Gastroesophageal sphincter (tissue), 4 donors: ENCODE measurements around the gene TMEM108. TPM values are rescaled to one million over a fixed set of nuclear protein-coding genes. Genes with fewer than 3 reads are reported as not detected.

ENCODE experiments used
- ATAC-seq: fragments of 150-250 bp; one replicate; pipeline ENCODE4 v1.9.1; 2016; ENCODE audit warnings: mild to moderate bottlenecking, moderate library complexity
- H3K27ac ChIP-seq, 4 donors: fragments of 200-600 bp; sonication (generic) in 3 of 4; 1 replicate in 3 of 4; 2 replicates in 1 of 4; pipeline ENCODE4 v1.5.1; 2016 to 2019
- H3K27me3 ChIP-seq: fragments of 200-600 bp; sonication (generic); one replicate; pipeline ENCODE4 v1.5.1; 2019
- H3K36me3 ChIP-seq, 2 donors: fragments of 200-600 bp; sonication (generic); one replicate each; pipeline ENCODE4 v1.5.1; 2019; ENCODE audit warnings: control low read depth in 1 of 2
- H3K4me1 ChIP-seq, 3 donors: fragments of 200-600 bp; sonication (generic); 1 replicate in 2 of 3; 2 replicates in 1 of 3; pipeline ENCODE4 v1.5.1; 2016 to 2019; ENCODE audit warnings: control low read depth in 2 of 3
- H3K4me3 ChIP-seq, 2 donors: fragments of 200-600 bp; sonication (generic); one replicate each; pipeline ENCODE4 v1.5.1; 2019; ENCODE audit warnings: mild to moderate bottlenecking in 1 of 2, moderate library complexity in 1 of 2
- H3K9me3 ChIP-seq, 3 donors: fragments of 200-600 bp; sonication (generic); one replicate each; pipeline ENCODE4 v1.5.1; 2017 to 2019; ENCODE audit warnings: control low read depth in 2 of 3
- EP300 ChIP-seq: sonication (generic); formaldehyde crosslinking; IDR thresholded peaks from one replicate; pipeline ENCODE4 v1.6.1; 2017; ENCODE audit warnings: antibody characterized with exemption, mild to moderate bottlenecking
- POLR2A ChIP-seq, 2 donors: fragments of 450-650 bp; IDR thresholded peaks; one replicate each; pipeline ENCODE4 v1.6.1; 2017; ENCODE audit warnings: antibody characterized with exemption in 2 of 2, mild to moderate bottlenecking in 2 of 2, moderate library complexity in 1 of 2
- POLR2AphosphoS5 ChIP-seq: sonication (generic); formaldehyde crosslinking; IDR thresholded peaks from one replicate; pipeline ENCODE4 v1.6.1; 2017; ENCODE audit warnings: antibody characterized with exemption
- WGBS, 2 donors: methylation state at CpG; one replicate each; pipeline ENCODE4 v1.1.5; 2018; ENCODE audit warnings: low coverage in 1 of 2; 5-methylcytosine and 5-hydroxymethylcytosine counted together
- total RNA-seq, 4 donors: library from RNA; depleted of rRNA; stranded (reverse); fragments of >200 nt; gene quantifications; one replicate each; pipeline ENCODE4 v1.1.0, GENCODE V29; 2016
- TF ChIP-seq, protein P1 (sequence below), 4 experiments: fragments of 200-600 bp in 2 of 4; fragments of 450-650 bp in 2 of 4; sonication (generic) in 1 of 4; IDR thresholded peaks; one replicate each; pipeline ENCODE4 v1.5.1; 2017 to 2019; ENCODE audit warnings: antibody characterized with exemption in 4 of 4, mild to moderate bottlenecking in 2 of 4, moderate library complexity in 2 of 4

The TMEM108 gene
- total RNA-seq, 4 donors from 2014 or later, result 2.7 to 7.3 (median 4.1) TPM

GRCh38 chr3:133441867-133442270, 403.7 kb downstream of the TMEM108 start:
- Histone ChIP-seq H3K36me3 (no peaks in the 10 kb centered on the region), H3K27ac (no peak overlapping the region), H3K4me3 (no peak overlapping the region), H3K9me3 (no peaks in the 10 kb centered on the region), H3K4me1 (no peaks in the 10 kb centered on the region), H3K27me3 (no peaks in the 10 kb centered on the region)
- WGBS, 2 donors, result 69 to 92% methylated on average over 2 to 3 of the region's 3 CpGs
- TF ChIP-seq POLR2AphosphoS5 (no peak), POLR2A (IDR thresholded peaks at IDR 0.05) (no peak), EP300 (no peak)
- TF ChIP-seq, protein P1, sequence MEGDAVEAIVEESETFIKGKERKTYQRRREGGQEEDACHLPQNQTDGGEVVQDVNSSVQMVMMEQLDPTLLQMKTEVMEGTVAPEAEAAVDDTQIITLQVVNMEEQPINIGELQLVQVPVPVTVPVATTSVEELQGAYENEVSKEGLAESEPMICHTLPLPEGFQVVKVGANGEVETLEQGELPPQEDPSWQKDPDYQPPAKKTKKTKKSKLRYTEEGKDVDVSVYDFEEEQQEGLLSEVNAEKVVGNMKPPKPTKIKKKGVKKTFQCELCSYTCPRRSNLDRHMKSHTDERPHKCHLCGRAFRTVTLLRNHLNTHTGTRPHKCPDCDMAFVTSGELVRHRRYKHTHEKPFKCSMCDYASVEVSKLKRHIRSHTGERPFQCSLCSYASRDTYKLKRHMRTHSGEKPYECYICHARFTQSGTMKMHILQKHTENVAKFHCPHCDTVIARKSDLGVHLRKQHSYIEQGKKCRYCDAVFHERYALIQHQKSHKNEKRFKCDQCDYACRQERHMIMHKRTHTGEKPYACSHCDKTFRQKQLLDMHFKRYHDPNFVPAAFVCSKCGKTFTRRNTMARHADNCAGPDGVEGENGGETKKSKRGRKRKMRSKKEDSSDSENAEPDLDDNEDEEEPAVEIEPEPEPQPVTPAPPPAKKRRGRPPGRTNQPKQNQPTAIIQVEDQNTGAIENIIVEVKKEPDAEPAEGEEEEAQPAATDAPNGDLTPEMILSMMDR (IDR thresholded peaks at IDR 0.05), result no peak
- no peak for ATAC-seq

- no peak for ATAC-seq
- H3K4me1 ChIP-seq, result no peaks in the 10 kb centered on the region
- TF ChIP-seq POLR2AphosphoS5 (no peak), POLR2A (IDR thresholded peaks at IDR 0.05) (no peak), EP300 (no peak)
- TF ChIP-seq, protein P1 (IDR thresholded peaks at IDR 0.05), result no peak
Measured at GRCh38 chr3:133442518-133442917, 404.3 kb downstream of the TMEM108 start.

DNA sequence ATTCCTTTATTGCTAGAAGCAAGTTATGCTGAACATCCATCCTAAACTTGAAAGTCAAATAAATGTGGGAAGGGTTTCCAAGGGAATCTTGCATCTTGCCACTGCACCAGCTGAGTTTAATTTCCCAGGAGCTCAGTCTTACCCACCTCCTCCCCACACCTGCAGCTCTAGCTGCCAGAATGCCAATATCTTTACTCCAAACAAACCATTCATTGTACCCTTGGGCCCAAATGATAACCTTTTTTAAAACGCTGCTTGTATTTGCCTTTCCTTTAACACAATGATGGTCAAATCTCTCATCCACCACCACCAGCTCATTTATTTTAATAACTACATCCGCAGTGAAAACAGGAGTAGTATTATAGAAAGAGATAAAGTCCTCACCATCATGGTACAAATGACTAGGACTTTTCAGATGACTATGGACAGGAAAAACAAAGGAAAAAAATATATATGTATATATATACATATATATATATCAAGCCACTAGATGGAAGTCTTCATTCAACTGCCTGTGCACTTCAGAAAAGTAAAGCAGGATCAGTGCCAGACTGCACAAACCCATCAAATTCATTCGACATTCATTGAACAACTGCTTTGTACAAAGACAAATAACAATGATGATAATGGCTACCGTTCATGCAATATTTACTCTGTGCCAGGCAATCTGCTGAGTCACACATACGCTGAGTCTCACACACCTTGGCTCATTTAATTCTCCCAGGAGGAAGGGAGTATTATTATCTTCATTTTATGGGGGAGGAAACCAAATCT, 405.6 kb downstream of the TMEM108 start:
- ATAC-seq, result no peak
- H3K9me3 ChIP-seq, result no peaks in the 10 kb centered on the region
- no peaks in the 10 kb centered on the region for H3K27me3 ChIP-seq
- no peaks in the 10 kb centered on the region for H3K4me1 ChIP-seq
- no peak overlapping the region for H3K27ac ChIP-seq
- 32 to 38% methylated on average over 4 to 5 of the region's 5 CpGs for WGBS, 2 donors
- no peaks in the 10 kb centered on the region for H3K36me3 ChIP-seq
- TF ChIP-seq POLR2AphosphoS5, result no peak
- TF ChIP-seq POLR2A (IDR thresholded peaks at IDR 0.05), result no peak
- no peak overlapping the region for H3K4me3 ChIP-seq

More at GRCh38 chr3:133442518-133442917, 404.3 kb downstream of the TMEM108 start:
- Histone ChIP-seq H3K36me3 (no peaks in the 10 kb centered on the region), H3K4me3 (no peak overlapping the region), H3K27ac (no peak overlapping the region), H3K9me3 (no peaks in the 10 kb centered on the region), H3K27me3 (no peaks in the 10 kb centered on the region)
- WGBS, 2 donors, result 80 to 86% methylated on average over 1 of the region's 1 CpG

DNA sequence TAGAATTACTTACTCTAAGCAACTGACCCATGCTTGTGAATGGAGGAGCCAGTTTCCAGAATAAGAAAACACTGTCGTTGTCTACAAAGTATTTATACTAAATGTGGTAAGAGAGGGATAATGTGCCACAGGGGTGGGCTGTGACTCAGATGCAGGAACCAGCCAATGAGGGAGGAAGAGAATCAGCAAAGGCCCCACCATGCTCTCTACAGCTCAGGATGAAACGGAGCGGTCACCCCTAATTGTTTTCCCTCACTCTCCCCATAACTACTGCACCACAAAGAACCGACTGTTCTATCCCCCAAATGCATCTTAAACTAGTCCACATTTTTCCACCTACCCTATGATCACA, 406.2 kb downstream of the TMEM108 start:
- no peak for ATAC-seq

DNA sequence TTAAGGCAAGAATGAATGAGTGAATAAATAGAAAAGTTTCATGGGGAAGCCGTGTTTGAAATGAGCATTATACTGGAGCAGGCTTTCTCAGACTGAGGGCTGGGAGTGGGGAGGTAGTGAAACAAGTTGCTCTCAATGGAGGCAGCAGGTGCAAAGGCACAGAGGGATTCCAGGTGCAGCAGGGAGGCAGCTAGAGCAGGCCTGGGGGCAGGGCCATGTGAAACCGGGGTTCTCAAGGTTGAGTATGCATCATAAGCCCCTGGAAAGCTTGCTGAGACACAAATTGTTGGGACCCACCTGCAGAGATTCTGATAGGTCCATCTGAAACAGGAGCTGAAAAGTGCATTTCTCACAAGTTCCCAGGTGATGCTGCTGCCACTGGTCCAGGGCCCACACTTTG, 406.9 kb downstream of the TMEM108 start:
- TF ChIP-seq POLR2AphosphoS5 (no peak), EP300 (no peak), POLR2A (IDR thresholded peaks at IDR 0.05) (no peak)
- TF ChIP-seq, protein P1 (IDR thresholded peaks at IDR 0.05), result no peak
- no peak overlapping the region for H3K4me3 ChIP-seq
- H3K9me3 ChIP-seq, result no peaks in the 10 kb centered on the region
- no peak for ATAC-seq
- no peaks in the 10 kb centered on the region for H3K36me3 ChIP-seq
- H3K4me1 ChIP-seq, result no peaks in the 10 kb centered on the region
- 86 to 100% methylated on average over 1 to 2 of the region's 2 CpGs for WGBS, 2 donors
- H3K27me3 ChIP-seq, result no peaks in the 10 kb centered on the region
- no peak overlapping the region for H3K27ac ChIP-seq

More for the DNA sequence above, 406.2 kb downstream of the TMEM108 start:
- TF ChIP-seq POLR2AphosphoS5, result no peak
- no peak for TF ChIP-seq EP300
- TF ChIP-seq, protein P1 (IDR thresholded peaks at IDR 0.05), result no peak
- no peak for TF ChIP-seq POLR2A (IDR thresholded peaks at IDR 0.05)
- Histone ChIP-seq H3K36me3 (no peaks in the 10 kb centered on the region), H3K27me3 (no peaks in the 10 kb centered on the region), H3K9me3 (no peaks in the 10 kb centered on the region), H3K4me3 (no peak overlapping the region), H3K27ac (no peak overlapping the region), H3K4me1 (no peaks in the 10 kb centered on the region)
- WGBS, 2 donors, result 62 to 69% methylated on average over 2 to 4 of the region's 4 CpGs
